ENCODE data around the gene GDNF.
A peak's percentile ranks its signal among the peaks of the same experiment; 100 is the strongest.
"Not testable (repeated sequence)": the region's sequence is repeated elsewhere in the genome, so short reads cannot be mapped to it uniquely, and the experiment has no call there.

Gene GDNF, protein sequence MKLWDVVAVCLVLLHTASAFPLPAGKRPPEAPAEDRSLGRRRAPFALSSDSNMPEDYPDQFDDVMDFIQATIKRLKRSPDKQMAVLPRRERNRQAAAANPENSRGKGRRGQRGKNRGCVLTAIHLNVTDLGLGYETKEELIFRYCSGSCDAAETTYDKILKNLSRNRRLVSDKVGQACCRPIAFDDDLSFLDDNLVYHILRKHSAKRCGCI

DNA sequence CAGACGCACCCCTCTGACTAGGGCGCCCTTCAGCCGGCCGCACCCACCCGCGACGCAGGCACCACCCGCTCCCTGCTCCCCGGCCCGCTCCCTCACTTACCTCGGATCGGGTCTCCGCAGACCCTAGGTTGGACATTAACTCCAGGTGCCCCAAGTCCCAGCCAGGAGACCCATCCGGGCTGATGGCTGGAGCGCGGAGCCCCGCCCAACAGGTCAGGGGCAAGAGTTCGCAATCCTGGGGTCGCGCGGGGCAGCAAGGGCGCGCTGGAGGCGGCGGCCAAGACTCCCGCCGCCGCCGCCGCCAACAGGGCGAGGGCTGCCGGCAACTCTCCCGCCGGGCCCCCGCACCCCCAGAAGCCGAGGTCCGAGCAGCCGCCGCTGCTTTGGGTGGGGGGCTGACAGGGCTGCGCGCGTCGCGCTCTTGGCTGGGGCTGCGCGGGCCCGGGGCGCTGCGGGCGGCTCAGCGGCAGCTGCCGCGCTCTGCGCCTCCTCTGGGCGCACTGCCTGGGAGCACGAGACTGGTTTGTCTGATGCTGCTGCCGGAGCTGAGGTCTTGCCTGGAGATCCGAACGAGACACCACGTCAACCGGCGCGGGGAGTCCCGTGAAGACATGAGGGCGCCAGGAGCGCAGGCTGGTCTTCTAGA, at the start of gene GDNF:
GDNF (minus strand) TSS at position 635 of the 646 bp plus-strand sequence. CDS start 5,245 bp downstream, outside the sequence.
- DNase-seq: peak; percentile 25

DNA sequence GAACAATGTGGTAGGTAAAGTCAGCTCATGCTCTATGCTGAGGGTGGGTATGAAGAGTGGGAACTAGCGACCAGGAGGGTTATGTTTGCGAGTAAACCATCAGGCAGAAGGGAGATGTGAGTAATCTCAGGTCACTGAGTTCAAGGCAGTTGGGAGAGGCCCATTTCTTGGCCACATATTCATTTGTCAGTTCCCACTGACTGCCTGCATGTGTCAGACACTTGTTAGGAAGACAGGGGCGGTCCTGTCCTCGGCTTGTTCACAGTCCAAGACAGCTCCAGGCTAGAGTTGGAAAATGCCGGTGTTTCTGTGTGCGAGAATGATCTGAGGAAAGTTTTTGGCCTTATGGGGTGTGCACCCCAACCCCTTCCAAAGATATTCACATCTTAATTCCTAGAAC, 48.6 kb upstream of the GDNF start:
- DNase-seq: no peak

DNA sequence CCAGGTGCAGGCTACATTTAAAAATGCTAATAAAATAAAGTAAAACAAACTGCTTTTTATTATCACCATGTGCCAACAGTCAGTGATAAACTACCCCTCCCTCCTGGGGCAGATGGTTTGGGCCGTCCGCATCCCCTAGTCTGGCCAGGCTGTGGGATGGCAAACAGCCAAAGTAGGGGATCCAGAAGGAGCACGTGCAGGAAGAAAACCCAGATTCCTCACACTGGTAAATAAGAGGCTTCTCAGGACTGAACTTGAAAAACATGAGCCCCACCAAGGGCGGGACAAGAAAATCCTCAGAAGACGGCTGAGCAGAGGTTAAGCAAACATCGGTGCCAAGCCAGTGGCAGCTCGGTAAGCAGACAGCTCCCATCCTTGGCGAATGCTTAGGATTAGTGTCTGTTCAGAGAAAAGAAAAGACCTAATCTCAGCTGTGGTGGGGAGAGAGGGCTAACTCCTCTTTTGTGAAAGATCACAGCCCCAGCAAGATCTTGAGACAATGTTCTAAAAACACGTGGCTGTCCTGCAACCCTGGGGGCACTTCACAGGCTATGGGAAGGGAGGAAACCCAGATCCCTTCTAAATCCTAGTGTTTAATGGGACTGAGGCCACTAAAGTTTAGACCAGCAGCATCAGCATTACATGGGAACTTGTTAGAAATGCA, 46.5 kb upstream of the GDNF start:
- no peak for DNase-seq

DNA sequence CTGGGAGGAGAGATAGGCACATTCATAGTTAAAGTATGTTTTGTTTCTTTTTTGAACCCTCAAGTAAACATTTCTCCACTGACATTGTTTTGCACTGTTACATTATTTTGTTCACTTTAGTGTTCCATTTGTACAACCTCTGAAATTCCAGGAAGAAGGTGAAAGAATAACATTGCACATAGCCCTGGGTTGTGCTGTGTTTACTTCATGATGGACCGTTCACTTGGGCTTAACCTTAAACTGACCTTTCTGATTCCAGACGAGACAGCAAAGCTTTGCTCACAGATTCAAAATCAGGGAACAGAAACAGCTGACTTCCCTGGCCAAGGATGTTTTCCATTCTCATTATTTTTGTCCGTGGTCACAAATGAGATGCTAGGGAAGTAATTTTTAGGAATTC, 42.8 kb upstream of the GDNF start:
- no peak for DNase-seq

DNA sequence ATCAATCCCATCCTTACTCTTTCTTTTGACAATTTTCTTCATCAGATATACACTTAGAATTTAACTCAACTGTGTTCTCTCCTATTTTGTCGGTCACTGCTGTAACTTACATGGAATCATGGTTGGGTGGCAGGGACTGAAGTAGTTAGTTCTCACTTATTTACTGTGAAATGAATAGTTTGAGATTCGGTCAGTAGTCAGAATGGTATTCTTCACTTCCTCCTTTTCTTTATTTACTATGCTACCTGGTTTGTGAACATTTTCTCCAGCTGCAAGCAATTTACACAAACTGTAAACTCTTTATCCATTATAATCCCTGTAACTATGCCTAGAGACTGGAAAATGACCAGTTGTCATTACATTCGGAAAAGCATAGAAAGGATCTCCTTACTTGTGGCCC, 41.5 kb upstream of the GDNF start:
- no peak for DNase-seq

DNA sequence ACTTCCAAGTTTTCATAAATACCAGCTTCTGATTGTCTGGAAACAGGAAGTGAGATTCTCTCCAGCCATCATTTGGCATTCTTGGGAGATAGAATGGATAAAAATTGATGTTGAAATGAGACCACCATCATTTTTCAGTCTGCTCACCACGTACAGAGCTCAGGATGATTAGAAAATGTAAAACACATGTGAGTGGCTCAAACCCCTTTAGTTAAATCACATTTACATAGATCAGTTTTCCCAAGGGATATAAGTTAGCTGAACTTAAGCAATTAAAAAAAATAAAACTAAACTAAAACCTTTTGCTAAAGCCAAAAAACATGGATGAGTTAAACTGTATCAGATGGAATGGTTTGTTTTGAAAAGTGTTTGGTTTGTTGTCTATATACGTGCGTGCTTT, 37.1 kb upstream of the GDNF start:
- no peak for DNase-seq

DNA sequence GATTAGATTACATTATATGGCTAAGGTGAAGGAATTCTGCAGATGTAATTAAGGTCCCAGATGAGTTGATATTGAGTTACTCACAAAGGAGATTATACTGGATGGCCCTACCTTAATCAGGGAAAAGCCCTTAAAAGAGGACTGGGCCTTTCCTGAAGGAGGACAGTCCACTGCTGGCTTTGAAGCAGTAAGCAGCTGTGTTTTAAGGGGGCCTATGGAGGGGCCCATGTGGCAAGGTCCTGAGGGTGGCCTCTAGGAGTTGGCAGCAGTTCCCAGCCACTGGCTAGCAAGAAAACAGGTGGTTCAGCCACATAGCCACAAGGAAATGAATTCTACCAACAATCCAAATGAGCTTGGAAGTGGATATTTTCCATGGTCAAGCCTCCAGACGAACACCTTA, 36.4 kb upstream of the GDNF start:
- DNase-seq: no peak

DNA sequence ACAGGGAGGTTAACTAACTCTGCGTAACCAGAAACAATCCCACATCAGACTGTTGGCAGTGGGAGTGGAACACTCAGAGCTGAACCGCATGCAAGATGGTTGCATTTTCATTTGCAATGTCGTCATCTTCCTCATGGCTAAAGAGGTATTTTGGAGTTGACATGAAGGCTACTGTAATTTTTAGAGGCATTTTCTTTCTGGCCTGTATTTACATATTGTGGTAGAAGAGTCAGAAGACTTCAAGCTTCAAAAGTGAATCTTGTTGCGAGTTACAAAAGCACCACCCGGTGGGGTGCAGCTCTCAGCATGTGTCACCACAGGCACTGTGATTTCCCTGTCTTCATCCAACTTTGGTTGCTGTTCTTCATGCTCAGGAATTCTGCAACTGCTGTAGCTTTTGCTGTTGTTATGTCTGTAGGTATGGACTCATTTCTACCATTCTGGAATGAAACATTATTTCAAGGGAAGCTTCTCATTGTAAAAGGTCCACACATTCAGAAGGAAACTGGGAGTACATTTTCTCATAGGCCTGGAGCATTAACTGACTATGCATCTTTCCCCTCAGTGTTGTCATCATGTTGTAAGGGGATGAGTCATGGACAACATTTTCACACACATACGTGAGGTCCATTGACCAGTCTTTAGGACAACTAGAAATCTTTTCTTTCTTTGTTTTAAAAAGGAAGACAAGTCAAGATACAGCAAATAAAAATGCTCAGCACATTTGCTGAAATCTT, 35.4 kb upstream of the GDNF start:
- no peak for DNase-seq

DNA sequence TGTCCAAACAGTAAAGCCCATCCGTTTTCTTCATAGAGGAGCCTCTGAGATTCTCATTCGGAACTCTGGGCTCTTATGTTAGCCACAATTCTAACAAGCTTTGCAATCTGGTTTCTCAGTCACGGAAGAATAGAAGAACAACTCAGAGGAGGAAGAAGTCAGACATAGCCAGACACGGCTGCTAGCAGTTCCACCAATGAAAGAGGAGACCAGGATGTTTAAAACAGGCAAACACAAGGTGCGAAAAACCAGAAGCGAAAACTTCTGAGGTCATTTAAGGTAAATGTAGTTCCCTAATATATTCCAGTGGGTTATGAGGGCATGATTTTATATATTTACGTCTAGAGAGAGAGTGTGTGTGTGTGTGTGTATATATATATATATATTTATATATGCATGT, 34.1 kb upstream of the GDNF start:
- no peak for DNase-seq

DNA sequence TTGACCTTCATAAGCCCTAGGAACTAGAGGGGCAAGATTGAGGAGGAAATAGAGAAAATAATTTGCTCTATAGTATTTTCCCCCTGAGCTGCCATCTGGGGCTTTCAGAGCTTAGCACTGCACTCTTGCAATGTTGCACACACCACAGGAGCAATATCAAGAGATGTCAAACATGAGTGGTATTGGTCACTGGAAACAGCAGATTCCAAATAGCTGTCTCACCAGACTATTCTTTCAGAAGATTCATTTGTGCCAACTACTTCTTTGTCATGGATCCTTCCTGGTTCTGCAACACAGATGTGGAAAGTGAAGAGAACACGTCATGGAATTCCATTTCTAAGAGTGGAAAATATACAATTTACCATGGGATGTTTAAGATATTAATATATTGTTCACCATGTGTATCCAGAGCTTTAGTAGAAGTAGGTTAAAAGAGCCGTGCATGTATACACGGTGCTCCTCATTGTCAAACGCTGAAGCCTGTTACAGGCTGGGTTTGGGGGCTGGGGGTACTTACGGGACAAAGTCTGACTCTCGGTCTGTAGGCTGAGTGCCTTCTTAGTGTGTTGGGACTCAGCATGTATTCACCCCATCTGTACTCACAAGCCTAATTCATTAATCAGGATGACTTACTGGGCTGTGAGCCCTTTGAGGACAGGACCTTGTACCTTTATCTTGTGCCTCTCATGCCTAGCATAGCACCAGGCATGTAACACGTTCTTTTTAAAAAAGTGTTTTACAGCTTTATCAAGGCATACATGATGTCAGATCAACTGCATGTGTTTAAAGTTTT, 31.4 kb upstream of the GDNF start:
- DNase-seq: no peak

DNA sequence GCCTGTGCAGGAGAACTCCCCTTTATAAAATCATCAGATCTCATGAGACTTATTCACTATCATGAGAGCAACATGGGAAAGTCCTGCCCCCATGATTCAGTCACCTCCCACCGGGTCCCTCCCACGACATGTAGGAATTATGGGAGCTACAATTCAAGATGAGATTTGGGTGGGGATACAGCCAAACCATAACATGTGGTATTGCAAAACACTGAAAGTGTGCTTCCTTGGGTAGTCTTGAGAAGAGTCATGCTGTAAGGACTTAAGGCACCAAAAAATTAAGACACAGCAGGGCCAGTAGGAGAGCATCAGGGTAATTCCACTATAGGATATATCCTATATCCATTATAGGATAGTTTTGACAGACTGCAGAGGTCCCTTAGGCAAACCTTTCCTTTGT, 29.4 kb upstream of the GDNF start:
- no peak for DNase-seq

DNA sequence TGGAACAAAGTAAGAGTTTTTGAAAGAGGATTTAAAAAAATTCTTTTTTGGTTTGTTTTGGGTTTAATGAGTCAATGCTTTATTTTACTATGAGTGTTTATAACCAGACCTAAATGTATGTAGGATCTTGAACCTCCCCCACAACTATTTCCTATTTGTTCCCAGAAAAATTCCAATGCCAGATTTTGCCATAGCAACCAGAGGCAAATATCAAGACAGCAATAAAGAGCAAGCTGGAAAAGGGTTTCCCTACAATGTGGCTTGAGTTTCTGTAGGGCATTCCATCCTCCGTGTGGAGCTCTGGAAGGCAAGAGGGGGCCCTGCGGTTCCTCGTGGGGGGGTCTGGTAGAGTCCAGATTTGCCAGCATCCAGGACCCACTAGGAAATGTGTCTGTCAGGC, 27.8 kb upstream of the GDNF start:
- no peak for DNase-seq

DNA sequence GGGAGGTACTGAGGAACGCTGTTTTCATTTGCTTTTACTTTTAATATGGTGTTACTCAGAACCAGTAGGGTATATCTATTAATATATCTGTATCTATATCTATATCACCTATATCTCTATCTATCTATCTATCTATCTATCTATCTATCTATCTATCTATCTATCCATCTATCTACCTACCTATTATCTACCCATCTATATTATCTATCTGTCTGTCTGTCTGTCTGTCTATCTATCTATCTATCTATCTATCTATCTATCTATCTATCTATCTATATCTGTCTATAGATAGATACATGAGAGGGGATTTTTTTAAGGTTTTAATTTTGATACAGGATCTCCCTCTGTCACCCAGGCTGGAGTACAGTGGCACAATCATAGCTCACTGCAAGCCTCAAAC, 23.1 kb upstream of the GDNF start:
- DNase-seq: not testable (repeated sequence)

DNA sequence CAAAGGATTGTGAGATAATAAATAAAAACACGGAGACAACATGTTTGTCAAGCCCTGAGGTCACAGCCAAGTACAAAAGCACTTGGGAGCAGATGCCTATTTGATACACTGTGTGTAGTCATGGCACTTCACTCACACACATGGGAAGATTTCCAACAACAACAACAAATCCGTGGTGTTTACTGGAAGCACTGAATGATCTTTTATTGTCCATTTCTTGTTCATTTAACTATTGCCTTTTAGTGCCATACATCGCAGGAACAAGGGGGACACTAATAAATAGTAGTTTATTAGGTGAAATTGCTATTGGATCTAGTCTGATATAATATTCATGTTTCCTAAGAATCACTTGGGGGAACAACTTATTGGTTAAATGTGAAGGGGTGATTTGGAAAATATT, 20.4 kb upstream of the GDNF start:
- DNase-seq: no peak

DNA sequence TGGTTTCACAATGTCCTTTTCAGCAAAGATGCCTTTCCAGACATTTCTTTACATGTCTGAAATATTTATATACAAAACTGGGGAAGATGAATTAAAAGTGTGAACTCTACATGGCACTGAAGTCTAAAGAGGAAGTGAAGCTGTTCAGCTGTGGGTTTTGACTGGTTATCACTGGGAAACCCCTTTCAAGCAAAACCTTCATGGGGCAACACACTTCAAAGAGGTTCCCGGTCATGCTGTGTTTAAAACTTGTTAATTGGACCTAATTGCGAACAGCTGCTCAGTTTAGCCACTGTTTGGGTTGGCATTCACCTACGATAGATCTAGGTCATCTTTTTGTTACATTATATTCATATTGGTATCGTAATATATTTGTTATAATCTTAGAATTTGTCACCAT, 20.0 kb upstream of the GDNF start:
- DNase-seq: no peak

DNA sequence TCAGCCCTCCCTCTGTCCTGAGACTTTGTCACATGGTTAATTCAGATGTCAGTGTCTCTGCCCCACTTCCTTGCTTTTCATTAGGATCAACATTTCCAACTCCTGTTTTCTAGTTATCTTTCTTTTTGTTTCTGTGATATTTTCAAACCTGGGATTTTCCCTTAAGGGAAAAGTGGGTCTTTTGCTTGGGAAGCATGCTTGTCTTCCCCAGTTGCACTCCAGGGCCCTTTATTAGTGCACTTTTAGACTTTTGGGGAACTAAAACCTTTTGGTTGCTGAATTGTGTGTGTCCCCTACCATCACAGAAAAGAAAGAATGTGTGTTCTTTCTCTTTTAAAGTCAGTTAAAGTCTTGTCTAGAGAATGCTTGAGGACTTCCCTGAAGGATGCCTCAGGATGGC, 18.4 kb upstream of the GDNF start:
- DNase-seq: no peak

DNA sequence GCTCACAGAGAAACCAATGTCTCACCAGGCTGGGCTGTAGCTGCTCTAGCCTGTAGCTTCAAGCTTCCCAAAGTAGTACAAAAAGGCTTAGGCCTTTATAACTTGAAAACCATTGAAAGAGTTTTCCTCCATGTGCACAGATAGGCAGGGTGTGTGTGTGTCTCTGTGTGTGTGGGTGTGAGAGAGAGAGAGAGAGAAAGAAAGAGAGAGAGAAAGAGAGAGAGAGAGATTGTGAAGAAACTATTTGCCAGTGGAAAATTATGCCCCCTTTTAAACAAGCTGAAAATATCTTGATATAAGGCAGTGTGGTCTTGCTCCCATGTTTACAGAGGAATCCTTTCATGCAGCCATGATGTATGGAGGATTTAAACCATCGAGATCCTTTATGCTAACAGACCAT, 17.9 kb upstream of the GDNF start:
- no peak for DNase-seq

DNA sequence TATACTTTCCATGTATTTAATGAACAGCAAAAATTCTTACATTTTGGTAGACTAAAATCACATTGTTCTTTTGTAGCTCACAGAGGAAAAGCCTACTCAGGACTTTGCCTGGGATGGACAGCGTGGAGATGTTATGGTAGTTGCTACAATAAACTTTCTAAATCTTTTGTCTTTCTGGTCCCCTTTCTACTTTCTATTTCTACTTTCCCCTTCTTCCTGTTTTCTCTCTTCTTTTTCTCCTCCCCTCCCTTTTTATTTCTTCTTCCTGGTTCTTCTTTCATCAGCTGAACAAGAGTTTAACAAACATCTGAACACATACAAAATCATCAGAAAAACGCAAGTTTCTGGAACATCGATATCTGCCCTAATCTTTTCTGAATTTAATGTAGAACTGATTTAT, 15.6 kb upstream of the GDNF start:
- DNase-seq: no peak

DNA sequence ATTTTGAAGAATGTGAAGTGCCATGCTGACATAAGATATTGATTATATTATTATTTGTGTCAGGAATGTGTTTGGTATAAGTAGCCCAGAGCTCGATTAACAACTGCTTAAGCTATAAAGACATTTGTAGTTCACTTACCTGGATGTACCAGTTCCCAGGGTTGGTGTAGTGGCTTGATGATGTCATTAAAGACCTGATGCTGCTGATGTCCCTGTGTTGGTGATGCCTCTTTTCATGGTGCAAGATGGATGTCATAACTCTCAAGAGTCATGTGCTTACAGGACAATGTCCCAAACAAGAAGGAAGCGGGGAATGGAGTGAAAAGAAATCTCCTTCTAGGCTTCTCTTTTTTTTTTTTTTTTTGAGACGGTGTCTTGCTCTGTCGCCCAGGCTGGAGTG, 11.5 kb upstream of the GDNF start:
- no peak for DNase-seq

DNA sequence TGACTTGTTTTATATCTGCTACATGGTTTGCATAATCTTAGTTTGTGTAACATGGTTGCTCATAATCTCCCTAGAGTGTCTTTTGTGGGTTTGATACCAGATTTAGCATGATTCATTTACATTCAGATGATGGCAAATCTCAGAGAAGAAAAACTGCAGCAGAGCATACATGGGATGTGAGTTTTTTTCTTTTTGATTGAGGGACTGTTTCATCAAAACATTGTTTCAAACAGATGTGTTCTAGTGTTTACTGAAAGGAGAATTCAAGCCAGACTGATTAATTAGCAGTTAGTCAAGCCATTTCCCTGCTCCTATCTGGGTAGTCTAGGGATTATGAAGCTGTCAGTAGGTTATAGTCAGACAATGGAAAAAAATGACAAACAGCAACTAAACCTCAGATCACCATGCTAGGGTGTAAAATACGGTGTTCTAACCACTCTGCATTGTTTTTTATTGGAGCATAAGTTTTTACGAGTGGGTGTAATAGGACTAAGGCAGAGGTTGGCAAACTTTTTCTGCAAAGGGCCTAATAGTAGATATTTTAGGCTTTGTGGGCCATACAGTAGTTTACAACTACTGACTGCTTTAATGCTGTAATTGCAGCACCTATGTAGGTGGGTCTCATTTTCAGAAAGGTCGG, 10.5 kb upstream of the GDNF start:
- DNase-seq: no peak

DNA sequence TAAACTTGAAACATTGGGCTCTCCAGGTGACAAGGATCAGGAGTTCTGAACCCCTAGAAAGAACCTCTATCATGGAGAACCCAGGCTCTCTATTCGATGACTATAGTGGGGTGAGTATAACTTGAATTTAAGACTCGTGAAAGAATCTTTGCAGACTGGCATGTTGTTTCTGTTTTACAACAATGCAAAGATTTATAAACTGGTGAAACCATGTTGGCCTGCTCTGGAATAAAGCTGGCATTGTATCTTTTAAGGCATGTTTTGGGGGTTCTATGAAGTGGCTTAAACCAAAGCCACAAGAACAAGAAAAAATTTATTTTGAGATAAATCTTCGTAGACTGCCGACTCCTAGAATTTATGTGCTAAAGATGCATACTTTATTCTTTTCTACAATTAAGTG, 9.8 kb upstream of the GDNF start:
- no peak for DNase-seq

DNA sequence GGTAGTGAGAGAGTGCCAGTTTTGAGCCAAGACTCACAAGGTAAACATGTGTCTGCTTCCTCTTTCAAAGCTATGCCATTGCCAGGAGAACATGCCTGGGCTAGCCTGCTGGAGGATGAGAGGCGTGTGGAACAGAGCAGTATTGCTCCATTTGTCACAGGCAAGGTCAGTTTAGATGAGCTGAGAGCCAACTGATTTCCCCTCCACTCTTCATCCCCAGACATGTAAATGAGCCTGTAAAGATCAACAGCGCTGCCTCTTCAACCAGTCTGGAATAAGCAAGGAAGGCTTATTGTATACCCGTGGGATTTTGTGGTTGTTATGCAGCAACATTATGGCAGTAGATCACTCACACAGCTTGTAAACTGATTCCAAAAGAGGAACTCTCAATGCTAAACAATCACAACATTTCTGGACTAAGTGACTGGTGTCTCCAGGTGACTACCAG, 8.2 kb upstream of the GDNF start:
- no peak for DNase-seq
